ENCODE results near the gene ALG2.

GRCh38 chr9:99169982-99170761, 51.6 kb downstream of the ALG2 start:
- TF ChIP-seq CTCF (IDR thresholded peaks at IDR 0.05) (peak; percentile 54), EZH2phosphoT487 (IDR thresholded peaks at IDR 0.05) (peak; percentile 72), EZH2 (IDR thresholded peaks at IDR 0.05) (no peak)
